NT2/D1 (cell line): Measurements from ENCODE around the gene PTPRN.

Experiments
- YY1 ChIP-seq: IDR thresholded peaks from 2 replicates; pipeline ENCODE4 v1.6.1; 2011; ENCODE audit not compliant: insufficient read length, insufficient read depth
- ZNF274 ChIP-seq: IDR thresholded peaks from 2 replicates; pipeline ENCODE4 v1.6.1; 2011; ENCODE audit warnings: mild to moderate bottlenecking, low read depth, low read length

- TF ChIP-seq ZNF274: no peak
- TF ChIP-seq YY1: no peak
Measured at GRCh38 chr2:219332542-219332941, 23.3 kb upstream of the PTPRN start, which contains the start of gene RESP18.
